Measurements from ENCODE around the gene DNAJA4.

GRCh38 chr15:78228356-78228996 lies 35.9 kb upstream of the DNAJA4 start:
- no peak for TF ChIP-seq POLR2A (IDR thresholded peaks at IDR 0.05)
- TF ChIP-seq, protein P1, sequence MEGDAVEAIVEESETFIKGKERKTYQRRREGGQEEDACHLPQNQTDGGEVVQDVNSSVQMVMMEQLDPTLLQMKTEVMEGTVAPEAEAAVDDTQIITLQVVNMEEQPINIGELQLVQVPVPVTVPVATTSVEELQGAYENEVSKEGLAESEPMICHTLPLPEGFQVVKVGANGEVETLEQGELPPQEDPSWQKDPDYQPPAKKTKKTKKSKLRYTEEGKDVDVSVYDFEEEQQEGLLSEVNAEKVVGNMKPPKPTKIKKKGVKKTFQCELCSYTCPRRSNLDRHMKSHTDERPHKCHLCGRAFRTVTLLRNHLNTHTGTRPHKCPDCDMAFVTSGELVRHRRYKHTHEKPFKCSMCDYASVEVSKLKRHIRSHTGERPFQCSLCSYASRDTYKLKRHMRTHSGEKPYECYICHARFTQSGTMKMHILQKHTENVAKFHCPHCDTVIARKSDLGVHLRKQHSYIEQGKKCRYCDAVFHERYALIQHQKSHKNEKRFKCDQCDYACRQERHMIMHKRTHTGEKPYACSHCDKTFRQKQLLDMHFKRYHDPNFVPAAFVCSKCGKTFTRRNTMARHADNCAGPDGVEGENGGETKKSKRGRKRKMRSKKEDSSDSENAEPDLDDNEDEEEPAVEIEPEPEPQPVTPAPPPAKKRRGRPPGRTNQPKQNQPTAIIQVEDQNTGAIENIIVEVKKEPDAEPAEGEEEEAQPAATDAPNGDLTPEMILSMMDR (IDR thresholded peaks at IDR 0.05): no peak
